ENCODE data around the gene OR52H1. TPM values are rescaled to one million over a fixed set of nuclear protein-coding genes. Genes with fewer than 3 reads are reported as not detected.
"Not testable (repeated sequence)": the region's sequence is repeated elsewhere in the genome, so short reads cannot be mapped to it uniquely, and the experiment has no call there.

The OR52H1 gene
- total RNA-seq, 1 donor from 2014 or later = not detected

DNA sequence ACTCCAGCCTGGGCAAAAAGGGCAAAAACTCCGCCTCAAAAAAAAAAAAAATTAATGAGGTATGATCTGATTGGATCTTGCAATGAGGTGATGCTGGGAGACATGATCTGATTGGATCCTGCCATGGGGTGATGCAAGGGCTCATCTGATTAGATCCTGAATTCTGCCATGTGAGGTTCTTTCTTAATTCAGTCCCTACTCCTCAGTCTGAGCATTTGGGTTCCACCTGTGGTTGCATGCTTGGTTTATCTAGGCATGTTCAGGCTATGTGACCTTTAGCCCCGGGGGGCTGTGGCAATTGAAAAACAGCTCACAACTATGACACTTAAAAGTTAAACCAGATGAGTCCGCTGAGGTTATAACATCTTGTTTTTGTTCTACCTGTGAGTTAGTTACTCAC lies 43.3 kb upstream of the OR52H1 start:
- no peaks in the 10 kb centered on the region for H3K36me3 ChIP-seq
- H3K27ac ChIP-seq (replicated peaks) = no peak overlapping the region
- TF ChIP-seq, protein P1, sequence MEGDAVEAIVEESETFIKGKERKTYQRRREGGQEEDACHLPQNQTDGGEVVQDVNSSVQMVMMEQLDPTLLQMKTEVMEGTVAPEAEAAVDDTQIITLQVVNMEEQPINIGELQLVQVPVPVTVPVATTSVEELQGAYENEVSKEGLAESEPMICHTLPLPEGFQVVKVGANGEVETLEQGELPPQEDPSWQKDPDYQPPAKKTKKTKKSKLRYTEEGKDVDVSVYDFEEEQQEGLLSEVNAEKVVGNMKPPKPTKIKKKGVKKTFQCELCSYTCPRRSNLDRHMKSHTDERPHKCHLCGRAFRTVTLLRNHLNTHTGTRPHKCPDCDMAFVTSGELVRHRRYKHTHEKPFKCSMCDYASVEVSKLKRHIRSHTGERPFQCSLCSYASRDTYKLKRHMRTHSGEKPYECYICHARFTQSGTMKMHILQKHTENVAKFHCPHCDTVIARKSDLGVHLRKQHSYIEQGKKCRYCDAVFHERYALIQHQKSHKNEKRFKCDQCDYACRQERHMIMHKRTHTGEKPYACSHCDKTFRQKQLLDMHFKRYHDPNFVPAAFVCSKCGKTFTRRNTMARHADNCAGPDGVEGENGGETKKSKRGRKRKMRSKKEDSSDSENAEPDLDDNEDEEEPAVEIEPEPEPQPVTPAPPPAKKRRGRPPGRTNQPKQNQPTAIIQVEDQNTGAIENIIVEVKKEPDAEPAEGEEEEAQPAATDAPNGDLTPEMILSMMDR (IDR thresholded peaks at IDR 0.05; ENCODE audit: borderline replicate concordance) = no peak
- no peaks in the 10 kb centered on the region for H3K27me3 ChIP-seq (ENCODE audit: low read depth)
- no peak overlapping the region for H3K4me3 ChIP-seq
- no peak for DNase-seq
- intact Hi-C loops (cut with micrococcal nuclease) = no loop called here
- no peaks in the 10 kb centered on the region for H3K9me3 ChIP-seq (replicated peaks)
- peaks cover 6% of the 10 kb centered on the region for H3K4me1 ChIP-seq

DNA sequence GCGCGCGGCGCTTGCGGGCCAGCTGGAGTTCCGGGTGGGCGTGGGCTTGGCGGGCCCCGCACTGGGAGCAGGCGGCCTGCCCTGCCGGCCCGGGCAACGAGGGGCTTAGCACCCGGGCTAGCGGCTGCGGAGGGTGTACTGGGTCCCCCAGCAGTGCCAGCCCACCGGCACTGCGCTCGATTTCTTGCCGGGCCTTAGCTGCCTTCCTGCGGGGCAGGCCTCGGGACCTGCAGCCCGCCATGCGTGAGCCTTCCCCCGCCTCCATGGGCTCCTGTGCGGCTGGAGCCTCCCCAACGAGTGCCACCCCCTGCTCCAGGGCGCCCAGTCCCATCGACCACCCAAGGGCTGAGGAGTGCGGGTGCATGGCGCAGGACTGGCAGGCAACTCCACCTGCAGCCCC lies 41.6 kb upstream of the OR52H1 start:
- H3K4me1 ChIP-seq; H3K4me3 ChIP-seq; H3K36me3 ChIP-seq; H3K9me3 ChIP-seq (replicated peaks); intact Hi-C loops (cut with micrococcal nuclease); H3K27me3 ChIP-seq (ENCODE audit: low read depth); H3K27ac ChIP-seq (replicated peaks); DNase-seq: not testable (repeated sequence)

DNA sequence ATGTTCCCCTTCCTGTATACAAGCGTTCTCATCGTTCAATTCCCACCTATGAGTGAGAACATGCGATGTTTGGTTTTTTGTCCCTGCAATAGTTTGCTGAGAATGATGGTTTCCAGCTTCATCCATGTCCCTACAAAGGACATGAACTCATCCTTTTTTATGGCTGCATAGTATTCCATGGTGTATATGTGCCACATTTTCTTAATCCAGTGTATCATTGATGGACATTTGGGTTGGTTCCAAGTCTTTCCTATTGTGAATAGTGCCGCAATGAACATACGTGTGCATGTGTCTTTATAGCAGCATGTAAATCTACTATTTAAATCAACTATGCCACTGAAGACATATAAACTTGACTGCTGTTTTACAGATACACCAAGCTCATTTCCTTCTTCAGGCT lies 36.1 kb upstream of the OR52H1 start:
- H3K9me3 ChIP-seq (replicated peaks); H3K4me3 ChIP-seq; H3K27me3 ChIP-seq (ENCODE audit: low read depth); intact Hi-C loops (cut with micrococcal nuclease); H3K36me3 ChIP-seq; H3K4me1 ChIP-seq; DNase-seq; H3K27ac ChIP-seq (replicated peaks): not testable (repeated sequence)

DNA sequence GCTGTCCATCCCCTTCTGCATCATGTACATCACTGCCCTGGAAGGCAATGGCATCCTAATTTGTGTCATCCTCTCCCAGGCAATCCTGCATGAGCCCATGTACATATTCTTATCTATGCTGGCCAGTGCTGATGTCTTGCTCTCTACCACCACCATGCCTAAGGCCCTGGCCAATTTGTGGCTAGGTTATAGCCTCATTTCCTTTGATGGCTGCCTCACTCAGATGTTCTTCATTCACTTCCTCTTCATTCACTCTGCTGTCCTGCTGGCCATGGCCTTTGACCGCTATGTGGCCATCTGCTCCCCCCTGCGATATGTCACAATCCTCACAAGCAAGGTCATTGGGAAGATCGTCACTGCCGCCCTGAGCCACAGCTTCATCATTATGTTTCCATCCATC lies 32.7 kb upstream of the OR52H1 start:
- no peak for DNase-seq
- no peaks in the 10 kb centered on the region for H3K36me3 ChIP-seq
- H3K4me1 ChIP-seq = no peaks in the 10 kb centered on the region
- intact Hi-C loops (cut with micrococcal nuclease) = no loop called here
- H3K27ac ChIP-seq (replicated peaks) = no peak overlapping the region
- H3K4me3 ChIP-seq = no peak overlapping the region
- no peaks in the 10 kb centered on the region for H3K9me3 ChIP-seq (replicated peaks)
- no peaks in the 10 kb centered on the region for H3K27me3 ChIP-seq (ENCODE audit: low read depth)
- TF ChIP-seq, protein P1 (IDR thresholded peaks at IDR 0.05; ENCODE audit: borderline replicate concordance) = no peak

DNA sequence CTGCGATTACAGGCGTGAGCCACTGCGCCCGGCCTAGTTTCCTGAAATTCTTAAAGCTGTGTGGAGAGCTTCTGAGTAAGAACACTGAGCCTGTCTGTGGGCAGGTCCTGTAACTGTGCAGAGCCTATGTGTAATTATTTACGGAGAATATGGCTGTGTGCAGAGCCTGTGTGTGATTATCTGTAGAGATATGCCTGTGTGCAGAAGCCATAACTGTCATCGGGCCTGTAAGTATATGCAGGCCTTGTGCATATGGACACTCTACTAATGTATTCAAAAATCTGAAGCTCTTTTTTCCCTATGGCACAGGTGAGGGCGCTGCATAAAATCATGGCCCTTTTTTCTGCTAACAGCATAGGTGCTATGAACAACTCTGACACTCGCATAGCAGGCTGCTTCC lies 32.2 kb upstream of the OR52H1 start, which contains the start of gene OR52B6:
OR52B6 (plus strand) TSS at position 301 of the 400 bp plus-strand sequence; CDS start at position 301, 0 bp downstream.
- H3K4me1 ChIP-seq = no peaks in the 10 kb centered on the region
- DNase-seq = no peak
- H3K36me3 ChIP-seq = no peaks in the 10 kb centered on the region
- no peaks in the 10 kb centered on the region for H3K9me3 ChIP-seq (replicated peaks)
- no peaks in the 10 kb centered on the region for H3K27me3 ChIP-seq (ENCODE audit: low read depth)
- H3K4me3 ChIP-seq = no peak within 1 kb of the TSS
- H3K27ac ChIP-seq (replicated peaks) = no peak within 1 kb of the TSS
- intact Hi-C loops (cut with micrococcal nuclease) = no loop called here
- TF ChIP-seq, protein P1 (IDR thresholded peaks at IDR 0.05; ENCODE audit: borderline replicate concordance) = no peak

DNA sequence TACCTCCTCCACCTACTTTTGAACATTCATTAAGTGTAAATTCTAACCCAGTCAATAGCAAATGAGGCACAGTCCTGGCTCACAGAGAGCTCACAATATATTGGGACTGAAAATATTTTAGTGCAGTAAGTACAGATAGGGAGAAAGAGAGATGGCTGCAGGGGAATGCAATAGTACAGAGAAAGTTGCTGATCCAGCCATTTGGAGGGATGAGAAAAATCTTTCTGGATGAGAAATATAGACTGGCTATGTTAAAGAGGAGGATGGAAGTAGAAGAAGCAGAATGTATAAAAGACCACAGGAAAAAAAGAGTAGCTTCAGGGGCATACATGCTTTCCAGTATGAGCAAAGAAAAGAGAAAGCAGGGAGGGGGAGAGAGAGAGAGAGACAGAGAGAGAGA lies 28.8 kb upstream of the OR52H1 start:
- no peak for DNase-seq
- H3K27me3 ChIP-seq (ENCODE audit: low read depth) = no peaks in the 10 kb centered on the region
- no peaks in the 10 kb centered on the region for H3K9me3 ChIP-seq (replicated peaks)
- H3K4me1 ChIP-seq = no peaks in the 10 kb centered on the region
- intact Hi-C loops (cut with micrococcal nuclease) = no loop called here
- TF ChIP-seq, protein P1 (IDR thresholded peaks at IDR 0.05; ENCODE audit: borderline replicate concordance) = no peak
- H3K4me3 ChIP-seq = no peak overlapping the region
- no peak overlapping the region for H3K27ac ChIP-seq (replicated peaks)
- no peaks in the 10 kb centered on the region for H3K36me3 ChIP-seq

DNA sequence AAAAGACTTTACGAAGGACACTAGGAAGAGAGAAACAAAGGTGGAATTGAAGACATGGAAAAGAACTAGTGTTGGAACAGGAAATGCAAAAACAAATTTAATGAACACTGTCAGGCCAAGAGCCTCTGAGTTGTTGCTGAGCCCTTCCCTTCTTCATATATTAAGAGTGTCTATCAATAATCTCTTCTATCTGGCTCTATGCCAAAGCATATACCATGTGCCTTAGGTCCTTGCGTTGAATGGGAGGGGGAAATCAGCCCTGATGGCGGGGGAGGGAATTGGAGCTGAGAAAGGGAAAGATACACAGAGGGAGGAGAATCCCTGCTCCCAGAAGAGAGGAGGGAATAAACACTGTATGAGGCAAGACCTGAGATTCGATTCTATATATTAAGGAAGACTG lies 26.8 kb upstream of the OR52H1 start:
- no peaks in the 10 kb centered on the region for H3K4me1 ChIP-seq
- no peaks in the 10 kb centered on the region for H3K36me3 ChIP-seq
- H3K27ac ChIP-seq (replicated peaks) = no peak overlapping the region
- H3K9me3 ChIP-seq (replicated peaks) = no peaks in the 10 kb centered on the region
- H3K27me3 ChIP-seq (ENCODE audit: low read depth) = no peaks in the 10 kb centered on the region
- H3K4me3 ChIP-seq = no peak overlapping the region
- TF ChIP-seq, protein P1 (IDR thresholded peaks at IDR 0.05; ENCODE audit: borderline replicate concordance) = no peak
- intact Hi-C loops (cut with micrococcal nuclease) = no loop called here
- DNase-seq = no peak
